Measurements from ENCODE around the gene JMJD1C. TPM values are rescaled to one million over a fixed set of nuclear protein-coding genes. Genes with fewer than 3 reads are reported as not detected.
A peak's percentile ranks its signal among the peaks of the same experiment; 100 is the strongest.

Gene JMJD1C
- total and polyA plus RNA-seq, 12 donors, result 14.4 to 70.4 (median 39.2) TPM

DNA sequence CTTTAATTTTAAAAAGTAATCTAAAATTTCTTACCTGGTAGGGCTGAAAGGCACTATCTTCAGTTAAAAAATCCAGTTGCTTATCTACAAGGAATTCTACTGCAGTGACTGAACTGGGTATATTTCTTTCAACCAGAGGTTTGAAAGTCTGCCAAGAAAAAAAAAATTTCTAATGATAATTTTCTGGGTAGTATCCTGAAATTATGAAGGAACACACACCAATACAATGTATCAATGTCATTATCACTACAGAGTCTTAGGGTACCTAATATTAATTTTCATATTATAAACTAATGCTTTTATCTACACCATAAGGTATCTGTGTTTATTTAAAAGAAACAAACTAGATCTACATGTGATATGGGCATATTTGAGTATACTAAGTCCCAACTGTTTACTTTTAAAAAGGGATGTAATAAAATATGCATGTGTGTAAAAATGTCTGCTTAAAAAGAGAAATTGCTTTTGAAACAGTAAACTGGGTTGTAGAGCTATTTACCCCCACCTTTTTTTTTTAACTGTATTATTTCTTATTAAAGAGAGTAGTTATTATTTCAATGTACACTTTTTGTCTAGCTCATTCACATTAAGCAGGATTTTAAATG lies 201.1 kb downstream of the JMJD1C start:
- Histone ChIP-seq H3K4me1 (peaks cover 0 to 57% (median 45%) of the 10 kb centered on the region in 9 donors), H3K4me3 (peak overlapping the region in 9 of 10 donors; percentile 42 to 66 (median 59)), H3K27me3 (no peaks in the 10 kb centered on the region), H3K27ac (peak overlapping the region in 9 of 10 donors; percentile 67 to 95 (median 90)), H3K36me3 (peaks cover 0 to 18% (median 0%) of the 10 kb centered on the region in 9 donors), H3K9me3 (no peaks in the 10 kb centered on the region)
- TF ChIP-seq CTCF (IDR thresholded peaks at IDR 0.05), result no peak
- intact Hi-C loops (cut with DNase I), result loop anchor here in 8 of 10 donors (2.0 to 10.0 kb wide), 9 partner anchors 32 to 363 kb away; partner anchors contain the start of genes JMJD1C (in 3 of the 8) and REEP3 (in 3 of the 8)
- ATAC-seq (no peak), DNase-seq (no peak)

- peaks cover 0 to 73% (median 61%) of the 10 kb centered on the region in 9 donors for H3K4me1 ChIP-seq
- H3K27me3 ChIP-seq, result no peaks in the 10 kb centered on the region
- intact Hi-C loops (cut with DNase I), result loop anchor here in 2 of 10 donors (10.0 kb wide), 2 partner anchors 48 to 262 kb away; partner anchors contain the start of gene REEP3 (in 1 of the 2)
- ATAC-seq (no peak), DNase-seq (no peak)
- TF ChIP-seq CTCF (IDR thresholded peaks at IDR 0.05), result no peak
- peaks cover 0 to 22% (median 0%) of the 10 kb centered on the region in 9 donors for H3K36me3 ChIP-seq
- H3K27ac ChIP-seq, result peak overlapping the region in 6 of 10 donors; percentile 9 to 75 (median 28)
- no peak overlapping the region for H3K4me3 ChIP-seq
- no peaks in the 10 kb centered on the region for H3K9me3 ChIP-seq
- WGBS, 2 donors, result 71% methylated on average over 5 of the region's 5 CpGs
These were observed 203.2 kb downstream of the JMJD1C start for GRCh38 chr10:63262430-63263073.

GRCh38 chr10:63261496-63261895 lies 204.3 kb downstream of the JMJD1C start:
- Histone ChIP-seq H3K9me3 (no peaks in the 10 kb centered on the region), H3K4me1 (peaks cover 4 to 83% (median 72%) of the 10 kb centered on the region in 9 donors), H3K4me3 (peak overlapping the region in 1 of 10 donors; percentile 5), H3K36me3 (peaks cover 0 to 22% (median 0%) of the 10 kb centered on the region in 9 donors), H3K27me3 (no peaks in the 10 kb centered on the region), H3K27ac (peak overlapping the region in 7 of 10 donors; percentile 3 to 75 (median 30))
- DNase-seq (no peak), ATAC-seq (no peak)
- intact Hi-C loops (cut with DNase I), result loop anchor here in 2 of 10 donors (10.0 kb wide), 2 partner anchors 47 to 263 kb away; partner anchors contain the start of gene REEP3 (in 1 of the 2)
- 90 to 93% methylated on average over 3 of the region's 3 CpGs for whole genome bisulfite sequencing, 2 donors
- no peak for TF ChIP-seq CTCF (IDR thresholded peaks at IDR 0.05)

- peak in 1 of 8 donors; percentile 25 for ATAC-seq
- intact Hi-C loops (cut with DNase I), result loop anchor here in 2 of 10 donors (10.0 kb wide), 2 partner anchors 46 to 264 kb away; partner anchors contain the start of gene REEP3 (in 1 of the 2)
- H3K4me3 ChIP-seq, result no peak overlapping the region
These were observed 204.9 kb downstream of the JMJD1C start for GRCh38 chr10:63260860-63261251.

More at GRCh38 chr10:63260860-63261251, 204.9 kb downstream of the JMJD1C start:
- no peak for TF ChIP-seq CTCF (IDR thresholded peaks at IDR 0.05)
- Histone ChIP-seq H3K27me3 (no peaks in the 10 kb centered on the region), H3K4me1 (peaks cover 11 to 89% (median 78%) of the 10 kb centered on the region in 9 donors), H3K36me3 (peaks cover 0 to 22% (median 0%) of the 10 kb centered on the region in 9 donors), H3K9me3 (no peaks in the 10 kb centered on the region), H3K27ac (peak overlapping the region in 4 of 10 donors; percentile 3 to 75 (median 42))
- no peak for DNase-seq
- WGBS, 2 donors, result 70 to 75% methylated on average over 3 of the region's 3 CpGs

Data from heart right ventricle (tissue), 16 donors.